Psoas muscle (tissue), 8 donors: ENCODE results near the gene CCDC88C. TPM values are rescaled to one million over a fixed set of nuclear protein-coding genes. Genes with fewer than 3 reads are reported as not detected.

Experiments used
- ATAC-seq, 4 donors: fragments of 200-7000 bp; cut with Tn5 transposase; one replicate each; pipeline ENCODE4 v1.9.1; 2020; ENCODE audit warnings: moderate library complexity in 3 of 4, mild to moderate bottlenecking in 2 of 4
- DNase-seq, 2 donors: peaks; one replicate each; pipeline ENCODE4 v3.0.0-alpha.2; 2020
- H3K27ac ChIP-seq: fragments of 200-600 bp; one replicate; pipeline ENCODE4 v1.8.0; 2022
- H3K27me3 ChIP-seq, 3 donors: fragments of 200-600 bp in 1 of 3; one replicate each; pipeline versions ENCODE4 v1.6.1 to v1.8.0; 2013 to 2022; ENCODE audit warnings: low read length in 2 of 3, mild to moderate bottlenecking in 2 of 3, moderate library complexity in 1 of 3; ENCODE audit not compliant: insufficient read depth in 3 of 3
- H3K36me3 ChIP-seq, 2 donors: fragments of 200-600 bp in 1 of 2; one replicate each; pipeline versions ENCODE4 v1.6.1 to v1.8.0; 2013 to 2022; ENCODE audit warnings: low read depth in 1 of 2, mild to moderate bottlenecking in 1 of 2, moderate library complexity in 1 of 2; ENCODE audit not compliant: insufficient read depth in 1 of 2
- H3K4me1 ChIP-seq: fragments of 200-600 bp; one replicate; pipeline ENCODE4 v1.8.0; 2022
- H3K4me3 ChIP-seq: fragments of 200-600 bp; one replicate; pipeline ENCODE4 v1.8.0; 2022; ENCODE audit warnings: mild to moderate bottlenecking
- H3K9me3 ChIP-seq: fragments of 200-600 bp; one replicate; pipeline ENCODE4 v1.8.0; 2022
- CTCF ChIP-seq: fragments of 200-600 bp; IDR thresholded peaks from one replicate; pipeline ENCODE4 v1.8.0; 2022; ENCODE audit warnings: antibody characterized with exemption
- WGBS, 3 donors: extraction: QIAGEN DNeasy Blood & Tissue Kit; methylation state at CpG; one replicate each; pipeline versions ENCODE4 v1.1.6 to v1.1.7; 2013; 5-methylcytosine and 5-hydroxymethylcytosine counted together
- intact Hi-C, 2 donors: fragments of 100-400 bp; cut with DNase I; formaldehyde crosslinking; loops; one replicate each; pipeline versions ENCODE4 v1.11.0 to v1.14.2; 2022
- polyA plus RNA-seq, 3 donors: library from polyadenylated mRNA; stranded (reverse); fragments of 200-250 nt; gene quantifications; one replicate each; pipeline ENCODE4 v1.2.3, GENCODE V29; 2013
- total RNA-seq, 4 donors: library from RNA; stranded (reverse); fragmentation: NEBNext Ultra II Directional in 2 of 4; extraction: Animal tissue kit (Norgen Biotek cat#: 25700) in 2 of 4; gene quantifications; one replicate each; pipeline versions ENCODE4 v1.2.1 to v1.2.4, GENCODE V29; 2021 to 2023
- donor health status: healthy with polysubstance abuse.
- donor health status: DM: no; HTN: no; CAD: no; lungs with moderate emphysema.
- donor health status: Bipolar disorder and iron deficiency.
- donor health status: healthy.
- donor health status: DM: yes; HTN: yes; CAD: no.
- donor health status: DM: no; HTN: no; CAD: no.
- donor health status: DM: no; HTN: no; CAD: no.
- donor health status: DM: yes; HTN: yes; CAD: no.

CCDC88C gene
- total and polyA plus RNA-seq, 7 donors: 0.49 to 3.9 (median 2.4) TPM

GRCh38 chr14:91317381-91318308 is 100.0 kb downstream of the CCDC88C start:
- Histone ChIP-seq H3K4me1 (no peaks in the 10 kb centered on the region), H3K9me3 (no peaks in the 10 kb centered on the region), H3K27ac (no peak overlapping the region), H3K36me3 (no peaks in the 10 kb centered on the region), H3K4me3 (no peak overlapping the region), H3K27me3 (no peaks in the 10 kb centered on the region)
- ATAC-seq (peak in 3 of 4 donors; percentile 45 to 55 (median 53)), DNase-seq (peak; percentile 73 to 84)
- 48 to 56% (median 54%) methylated on average over 21 of the region's 21 CpGs for WGBS, 3 donors
- intact Hi-C loops: no loop called here
- no peak for TF ChIP-seq CTCF

- H3K27ac ChIP-seq: no peak overlapping the region
- no peak for DNase-seq
Measured at GRCh38 chr14:91316761-91317160, 100.9 kb downstream of the CCDC88C start.

GRCh38 chr14:91315844-91316267 is 101.8 kb downstream of the CCDC88C start:
- WGBS, 3 donors: 66 to 86% (median 77%) methylated on average over 6 of the region's 6 CpGs
- Histone ChIP-seq H3K4me1 (no peaks in the 10 kb centered on the region), H3K36me3 (no peaks in the 10 kb centered on the region), H3K9me3 (no peaks in the 10 kb centered on the region), H3K27me3 (no peaks in the 10 kb centered on the region), H3K27ac (no peak overlapping the region), H3K4me3 (no peak overlapping the region)
- intact Hi-C loops: no loop called here
- no peak for TF ChIP-seq CTCF
- ATAC-seq (no peak), DNase-seq (no peak)

More at GRCh38 chr14:91316761-91317160, 100.9 kb downstream of the CCDC88C start:
- WGBS, 3 donors: 98 to 100% (median 100%) methylated on average over 2 of the region's 2 CpGs
- no peak for TF ChIP-seq CTCF
- no peak for ATAC-seq
- Histone ChIP-seq H3K36me3 (no peaks in the 10 kb centered on the region), H3K4me1 (no peaks in the 10 kb centered on the region), H3K9me3 (no peaks in the 10 kb centered on the region), H3K4me3 (no peak overlapping the region), H3K27me3 (no peaks in the 10 kb centered on the region)
- intact Hi-C loops: no loop called here

GRCh38 chr14:91313852-91314251 is 103.8 kb downstream of the CCDC88C start:
- ATAC-seq: no peak
- no peak for DNase-seq
- 80% methylated on average over 14 of the region's 14 CpGs for WGBS, 3 donors

More at GRCh38 chr14:91313852-91314251, 103.8 kb downstream of the CCDC88C start:
- intact Hi-C loops: no loop called here
- H3K4me1 ChIP-seq: no peaks in the 10 kb centered on the region
- no peaks in the 10 kb centered on the region for H3K36me3 ChIP-seq
- no peak overlapping the region for H3K27ac ChIP-seq
- H3K9me3 ChIP-seq: no peaks in the 10 kb centered on the region
- H3K4me3 ChIP-seq: no peak overlapping the region
- TF ChIP-seq CTCF: no peak
- no peaks in the 10 kb centered on the region for H3K27me3 ChIP-seq
